Measurements from ENCODE around the gene ZFAND6.
A peak's percentile ranks its signal among the peaks of the same experiment; 100 is the strongest.

ZFAND6 gene

GRCh38 chr15:80100247-80100646 is 40.8 kb downstream of the ZFAND6 start:
- no peaks in the 10 kb centered on the region for H3K9me3 ChIP-seq (ENCODE audit: severe bottlenecking)
- TF ChIP-seq, protein P1, sequence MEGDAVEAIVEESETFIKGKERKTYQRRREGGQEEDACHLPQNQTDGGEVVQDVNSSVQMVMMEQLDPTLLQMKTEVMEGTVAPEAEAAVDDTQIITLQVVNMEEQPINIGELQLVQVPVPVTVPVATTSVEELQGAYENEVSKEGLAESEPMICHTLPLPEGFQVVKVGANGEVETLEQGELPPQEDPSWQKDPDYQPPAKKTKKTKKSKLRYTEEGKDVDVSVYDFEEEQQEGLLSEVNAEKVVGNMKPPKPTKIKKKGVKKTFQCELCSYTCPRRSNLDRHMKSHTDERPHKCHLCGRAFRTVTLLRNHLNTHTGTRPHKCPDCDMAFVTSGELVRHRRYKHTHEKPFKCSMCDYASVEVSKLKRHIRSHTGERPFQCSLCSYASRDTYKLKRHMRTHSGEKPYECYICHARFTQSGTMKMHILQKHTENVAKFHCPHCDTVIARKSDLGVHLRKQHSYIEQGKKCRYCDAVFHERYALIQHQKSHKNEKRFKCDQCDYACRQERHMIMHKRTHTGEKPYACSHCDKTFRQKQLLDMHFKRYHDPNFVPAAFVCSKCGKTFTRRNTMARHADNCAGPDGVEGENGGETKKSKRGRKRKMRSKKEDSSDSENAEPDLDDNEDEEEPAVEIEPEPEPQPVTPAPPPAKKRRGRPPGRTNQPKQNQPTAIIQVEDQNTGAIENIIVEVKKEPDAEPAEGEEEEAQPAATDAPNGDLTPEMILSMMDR (IDR thresholded peaks at IDR 0.05; ENCODE audit: poor library complexity, severe bottlenecking) = no peak
- no peaks in the 10 kb centered on the region for H3K27me3 ChIP-seq (ENCODE audit: insufficient read depth, poor library complexity, severe bottlenecking)
- peaks cover 15% of the 10 kb centered on the region; the same call in 1 of the 2 replicates for H3K36me3 ChIP-seq (ENCODE audit: low read depth)
- no peak overlapping the region for H3K27ac ChIP-seq (ENCODE audit: poor library complexity, severe bottlenecking)
- no peak overlapping the region for H3K4me3 ChIP-seq (ENCODE audit: severe bottlenecking)
- H3K4me1 ChIP-seq (ENCODE audit: insufficient read depth, poor library complexity, severe bottlenecking) = peaks cover 10% of the 10 kb centered on the region
- ATAC-seq (ENCODE audit: low read depth) = no peak
- no peak for DNase-seq (ENCODE audit: low spot score)

- no peak overlapping the region for H3K4me3 ChIP-seq (ENCODE audit: severe bottlenecking)
- ATAC-seq (ENCODE audit: low read depth) (peak; percentile 13), DNase-seq (ENCODE audit: low spot score) (no peak)
- peaks cover 4% of the 10 kb centered on the region; the same call in 1 of the 2 replicates for H3K36me3 ChIP-seq (ENCODE audit: low read depth)
- no peaks in the 10 kb centered on the region for H3K9me3 ChIP-seq (ENCODE audit: severe bottlenecking)
- TF ChIP-seq, protein P1 (IDR thresholded peaks at IDR 0.05; ENCODE audit: poor library complexity, severe bottlenecking) = no peak
- H3K27me3 ChIP-seq (ENCODE audit: insufficient read depth, poor library complexity, severe bottlenecking) = no peaks in the 10 kb centered on the region
- H3K27ac ChIP-seq (ENCODE audit: poor library complexity, severe bottlenecking) = peak overlapping the region; percentile 75
- H3K4me1 ChIP-seq (ENCODE audit: insufficient read depth, poor library complexity, severe bottlenecking) = peaks cover 22% of the 10 kb centered on the region
Observed at GRCh38 chr15:80105193-80105592, 45.7 kb downstream of the ZFAND6 start.

- TF ChIP-seq, protein P1 (IDR thresholded peaks at IDR 0.05; ENCODE audit: poor library complexity, severe bottlenecking) = no peak
- H3K27me3 ChIP-seq (ENCODE audit: insufficient read depth, poor library complexity, severe bottlenecking) = no peaks in the 10 kb centered on the region
- no peak overlapping the region for H3K4me3 ChIP-seq (ENCODE audit: severe bottlenecking)
- H3K4me1 ChIP-seq (ENCODE audit: insufficient read depth, poor library complexity, severe bottlenecking) = peaks cover 22% of the 10 kb centered on the region
- ATAC-seq (ENCODE audit: low read depth) = peak; percentile 94
- DNase-seq (ENCODE audit: low spot score) = no peak
- peaks cover 4% of the 10 kb centered on the region; the same call in 1 of the 2 replicates for H3K36me3 ChIP-seq (ENCODE audit: low read depth)
- peak overlapping the region; percentile 75 for H3K27ac ChIP-seq (ENCODE audit: poor library complexity, severe bottlenecking)
- H3K9me3 ChIP-seq (ENCODE audit: severe bottlenecking) = no peaks in the 10 kb centered on the region
Observed at GRCh38 chr15:80105595-80105994, 46.1 kb downstream of the ZFAND6 start.

GRCh38 chr15:80106051-80106450 is 46.6 kb downstream of the ZFAND6 start:
- DNase-seq (ENCODE audit: low spot score) = no peak
- Histone ChIP-seq H3K27ac (ENCODE audit: poor library complexity, severe bottlenecking) (peak overlapping the region; percentile 75), H3K36me3 (ENCODE audit: low read depth) (peaks cover 4% of the 10 kb centered on the region; the same call in 1 of the 2 replicates)

DNA sequence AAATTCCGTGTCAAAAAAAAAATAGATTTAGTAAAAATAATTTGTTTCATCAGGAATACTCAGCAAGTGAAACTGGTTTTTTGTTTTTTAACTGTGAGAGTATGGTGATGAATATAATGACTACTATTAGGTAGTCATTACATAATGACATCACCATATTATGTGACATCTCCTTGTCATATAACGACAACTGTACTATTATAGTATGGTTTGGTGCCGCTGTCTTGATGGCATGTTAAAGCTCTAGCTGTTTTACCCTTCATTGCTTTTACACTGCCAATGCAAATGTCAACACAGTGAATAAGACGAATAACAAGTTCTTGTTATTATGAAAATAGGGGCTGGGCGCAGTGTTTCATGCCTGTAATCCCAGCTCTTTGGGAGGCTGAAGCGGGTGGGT is 47.7 kb downstream of the ZFAND6 start:
- no peak for DNase-seq (ENCODE audit: low spot score)
- Histone ChIP-seq H3K27ac (ENCODE audit: poor library complexity, severe bottlenecking) (no peak overlapping the region), H3K27me3 (ENCODE audit: insufficient read depth, poor library complexity, severe bottlenecking) (no peaks in the 10 kb centered on the region), H3K9me3 (ENCODE audit: severe bottlenecking) (no peaks in the 10 kb centered on the region), H3K36me3 (ENCODE audit: low read depth) (peaks cover 4% of the 10 kb centered on the region; the same call in 1 of the 2 replicates), H3K4me3 (ENCODE audit: severe bottlenecking) (no peak overlapping the region), H3K4me1 (ENCODE audit: insufficient read depth, poor library complexity, severe bottlenecking) (peaks cover 28% of the 10 kb centered on the region)
- no peak for ATAC-seq (ENCODE audit: low read depth)
- TF ChIP-seq, protein P1 (IDR thresholded peaks at IDR 0.05; ENCODE audit: poor library complexity, severe bottlenecking) = no peak

More at GRCh38 chr15:80106051-80106450, 46.6 kb downstream of the ZFAND6 start:
- no peaks in the 10 kb centered on the region for H3K9me3 ChIP-seq (ENCODE audit: severe bottlenecking)
- peaks cover 22% of the 10 kb centered on the region for H3K4me1 ChIP-seq (ENCODE audit: insufficient read depth, poor library complexity, severe bottlenecking)
- H3K27me3 ChIP-seq (ENCODE audit: insufficient read depth, poor library complexity, severe bottlenecking) = no peaks in the 10 kb centered on the region
- peak; percentile 74 for ATAC-seq (ENCODE audit: low read depth)
- no peak overlapping the region for H3K4me3 ChIP-seq (ENCODE audit: severe bottlenecking)
- TF ChIP-seq, protein P1 (IDR thresholded peaks at IDR 0.05; ENCODE audit: poor library complexity, severe bottlenecking) = no peak
